BJ (cell line): ENCODE data around the gene RCC2. TPM values are rescaled to one million over a fixed set of nuclear protein-coding genes. Genes with fewer than 3 reads are reported as not detected.

Source experiments
- CTCF ChIA-PET: fragments of 350-600 bp; formaldehyde crosslinking; extraction: SDS; loops from one replicate; lab custom pipeline; 2021; ENCODE audit warnings: antibody characterized with exemption, inconsistent platforms; lab: Yijun Ruan, JAX
- POLR2A ChIA-PET: fragments of 300-600 bp; sonication (Branson Sonifier 250); formaldehyde crosslinking; extraction: SDS; loops from one replicate; lab custom pipeline; 2021; ENCODE audit warnings: antibody characterized with exemption; lab: Charles Lee
- DNase-seq: peaks from one replicate; pipeline ENCODE4 v3.0.0-alpha.2; 2011; ENCODE audit warnings: low read depth
- H3K27me3 ChIP-seq: 2 replicates; pipeline ENCODE4 v1.6.0; 2011; ENCODE audit warnings: low read length; ENCODE audit not compliant: control insufficient read depth, insufficient read depth
- H3K36me3 ChIP-seq: 2 replicates; pipeline ENCODE4 v1.5.1; 2011; ENCODE audit warnings: low read length; ENCODE audit not compliant: control insufficient read depth, insufficient read depth
- H3K4me3 ChIP-seq: 2 replicates; pipeline ENCODE4 v1.5.1; 2011; ENCODE audit warnings: low read depth, mild to moderate bottlenecking, control low read depth, low read length
- polyA plus RNA-seq: library from polyadenylated mRNA; depleted of rRNA; stranded (reverse); fragments of >200 nt; gene quantifications from 2 replicates; pipeline ENCODE4 v1.2.3, GENCODE V29; 2011
- TF ChIP-seq, protein P1 (sequence below): IDR thresholded peaks from 2 replicates; pipeline ENCODE4 v1.5.1; 2011; ENCODE audit warnings: low read depth, mild to moderate bottlenecking, control low read depth, inconsistent platforms, low read length, moderate library complexity; ENCODE audit not compliant: insufficient read depth

The RCC2 gene
- polyA plus RNA-seq, 1 experiment, result 42.2 TPM

DNA sequence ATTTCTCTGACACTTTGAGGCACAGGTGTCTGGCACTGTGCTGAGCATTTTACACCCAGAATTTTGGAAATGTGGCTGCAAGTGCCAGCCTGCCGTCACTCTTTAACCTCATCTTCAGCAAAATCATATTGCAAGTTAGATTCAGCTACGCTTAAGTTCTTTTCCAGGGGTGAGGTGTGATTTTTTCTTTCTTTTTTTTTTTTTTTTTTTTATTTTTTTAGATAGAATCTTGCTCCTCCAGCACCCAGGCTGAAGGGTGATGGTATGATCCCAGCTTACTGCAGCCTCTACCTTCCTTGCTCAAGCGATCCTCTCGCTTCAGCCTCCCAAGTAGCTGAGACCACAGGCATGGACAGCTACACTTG lies 2.5 kb upstream of the RCC2 start:
- H3K4me3 ChIP-seq, result no peak overlapping the region
- TF ChIP-seq, protein P1, sequence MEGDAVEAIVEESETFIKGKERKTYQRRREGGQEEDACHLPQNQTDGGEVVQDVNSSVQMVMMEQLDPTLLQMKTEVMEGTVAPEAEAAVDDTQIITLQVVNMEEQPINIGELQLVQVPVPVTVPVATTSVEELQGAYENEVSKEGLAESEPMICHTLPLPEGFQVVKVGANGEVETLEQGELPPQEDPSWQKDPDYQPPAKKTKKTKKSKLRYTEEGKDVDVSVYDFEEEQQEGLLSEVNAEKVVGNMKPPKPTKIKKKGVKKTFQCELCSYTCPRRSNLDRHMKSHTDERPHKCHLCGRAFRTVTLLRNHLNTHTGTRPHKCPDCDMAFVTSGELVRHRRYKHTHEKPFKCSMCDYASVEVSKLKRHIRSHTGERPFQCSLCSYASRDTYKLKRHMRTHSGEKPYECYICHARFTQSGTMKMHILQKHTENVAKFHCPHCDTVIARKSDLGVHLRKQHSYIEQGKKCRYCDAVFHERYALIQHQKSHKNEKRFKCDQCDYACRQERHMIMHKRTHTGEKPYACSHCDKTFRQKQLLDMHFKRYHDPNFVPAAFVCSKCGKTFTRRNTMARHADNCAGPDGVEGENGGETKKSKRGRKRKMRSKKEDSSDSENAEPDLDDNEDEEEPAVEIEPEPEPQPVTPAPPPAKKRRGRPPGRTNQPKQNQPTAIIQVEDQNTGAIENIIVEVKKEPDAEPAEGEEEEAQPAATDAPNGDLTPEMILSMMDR, result no peak
- no peak for DNase-seq
- no peaks in the 10 kb centered on the region for H3K27me3 ChIP-seq
- ChIA-PET CTCF (interaction anchor here (0.5 to 3.1 kb wide), 6 partner anchors 10 to 89 kb away, joined by 3 to 10 read pairs (median 4); no protein-coding TSS in a partner anchor), POLR2A (no interaction called here)
- H3K36me3 ChIP-seq, result no peaks in the 10 kb centered on the region

DNA sequence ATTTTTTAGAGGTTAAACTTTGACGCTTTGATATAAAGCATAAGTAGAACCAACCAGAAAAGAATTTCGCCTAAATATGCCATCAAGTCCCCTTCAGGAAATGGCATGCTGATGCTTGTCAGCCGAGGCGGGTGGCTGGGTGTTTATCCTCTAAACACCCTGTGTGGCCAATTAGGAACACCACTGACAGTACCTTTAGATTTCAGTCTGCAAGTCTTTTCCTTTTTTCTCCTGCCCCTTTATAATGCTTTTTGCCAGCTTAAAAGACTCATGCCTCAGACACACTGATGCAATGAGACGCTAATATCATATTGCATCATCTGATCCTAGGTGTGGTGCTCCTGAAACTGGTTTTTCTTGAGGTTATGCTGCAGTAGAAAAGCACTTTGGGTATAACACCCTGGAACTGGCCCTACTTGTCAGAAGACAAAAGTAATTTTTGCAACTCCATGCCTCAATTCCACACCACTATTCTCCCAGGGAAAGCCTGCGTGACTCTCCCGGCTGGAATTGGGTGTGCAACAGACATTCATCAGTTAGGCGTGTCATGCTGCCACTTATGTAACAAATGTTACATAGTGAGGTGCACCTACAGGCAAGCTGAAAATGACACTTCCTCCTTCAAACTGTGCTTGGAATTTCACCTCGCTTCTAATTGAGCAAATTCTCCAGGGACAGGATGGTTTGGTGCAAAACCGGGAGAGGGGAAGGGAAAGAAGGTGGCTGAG lies 2.0 kb upstream of the RCC2 start:
- no peaks in the 10 kb centered on the region for H3K27me3 ChIP-seq
- DNase-seq, result peak; percentile 17
- no peak overlapping the region for H3K4me3 ChIP-seq
- H3K36me3 ChIP-seq, result peaks cover under 1% of the 10 kb centered on the region; the same call in 1 of the 2 replicates
- ChIA-PET CTCF (interaction anchor here (1.1 to 3.1 kb wide), 5 partner anchors 9 to 90 kb away, joined by 3 to 10 read pairs (median 3); no protein-coding TSS in a partner anchor), POLR2A (no interaction called here)
- TF ChIP-seq, protein P1, result no peak

DNA sequence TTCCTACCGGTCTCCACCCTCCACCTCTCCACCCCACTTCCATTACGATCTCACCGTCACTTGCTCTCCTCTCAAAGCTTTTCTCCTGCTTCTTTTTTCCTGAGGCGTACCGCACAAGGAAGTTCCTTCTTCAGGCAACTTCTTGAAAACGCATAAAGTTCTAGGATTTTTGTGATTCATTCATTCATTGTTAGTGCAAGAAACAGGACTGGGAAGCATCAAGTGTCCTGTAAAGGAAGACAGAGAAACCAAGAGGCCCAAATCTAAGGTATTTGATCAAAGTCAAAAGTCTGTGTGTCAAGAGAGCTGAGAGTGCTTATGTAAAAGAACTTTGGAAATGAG lies 1.3 kb upstream of the RCC2 start:
- CTCF ChIA-PET, result interaction anchor here (1.4 to 3.1 kb wide), 3 partner anchors 11 to 39 kb away, joined by 3 to 10 read pairs (median 6); no protein-coding TSS in a partner anchor
- DNase-seq, result no peak

DNA sequence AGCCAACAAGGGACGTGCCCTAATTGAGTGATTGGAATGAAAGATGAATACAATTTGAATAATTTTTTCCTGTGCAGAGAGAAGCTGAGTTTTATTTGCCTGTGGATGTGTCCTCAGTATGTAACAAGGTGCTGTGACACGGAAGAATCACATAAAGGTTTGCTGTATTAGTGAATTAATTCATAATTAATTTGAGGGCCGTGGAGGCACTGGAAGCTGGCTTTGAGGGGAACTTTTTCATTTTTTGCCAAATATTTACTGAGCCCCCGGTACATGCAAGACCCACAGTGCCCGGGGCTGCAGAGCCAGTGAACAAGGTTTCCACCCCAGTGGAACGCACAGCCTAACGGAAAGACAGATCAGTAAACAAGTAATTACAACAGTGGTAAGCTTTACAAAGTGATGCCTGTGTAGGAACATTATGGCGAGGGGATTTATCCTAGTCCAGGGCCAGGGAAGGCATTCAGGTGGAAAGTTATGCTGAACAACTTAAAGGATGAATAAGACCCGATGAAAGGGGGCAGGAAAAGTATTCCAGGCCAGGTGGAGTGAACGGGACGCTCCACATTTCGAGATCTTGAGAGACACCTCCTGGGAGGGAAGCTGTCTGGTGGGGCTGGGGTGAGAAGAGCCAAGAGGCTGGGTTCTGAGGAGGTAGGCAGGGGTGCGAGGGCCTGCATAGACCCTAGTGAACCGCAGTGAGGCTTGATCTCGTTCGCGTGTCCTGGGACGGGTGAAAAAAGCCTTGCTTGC lies 773 bp upstream of the RCC2 start:
- CTCF ChIA-PET, result interaction anchor here (0.7 to 2.3 kb wide), 8 partner anchors 9 to 753 kb away, joined by 3 to 9 read pairs (median 3); no protein-coding TSS in a partner anchor
- H3K4me3 ChIP-seq, result peak overlapping the region; percentile 37
- TF ChIP-seq, protein P1, result no peak
- no peaks in the 10 kb centered on the region for H3K27me3 ChIP-seq
- peaks cover 1% of the 10 kb centered on the region; the same call in 1 of the 2 replicates for H3K36me3 ChIP-seq
- DNase-seq, result no peak
- POLR2A ChIA-PET, result no interaction called here

More for the DNA sequence above, 1.3 kb upstream of the RCC2 start:
- TF ChIP-seq, protein P1, result no peak
- Histone ChIP-seq H3K36me3 (peaks cover 1% of the 10 kb centered on the region; the same call in 1 of the 2 replicates), H3K4me3 (no peak overlapping the region), H3K27me3 (no peaks in the 10 kb centered on the region)
- POLR2A ChIA-PET, result no interaction called here
